PC-3 (cell line): ENCODE results near the gene CGNL1.

ENCODE experiments used
- EZH2 ChIP-seq: fragments of 300-600 bp; sonication (generic); IDR thresholded peaks from one replicate; pipeline ENCODE4 v1.6.1; 2017; ENCODE audit warnings: antibody characterized with exemption, mild to moderate bottlenecking, low read length; ENCODE audit not compliant: unreplicated experiment
- TF ChIP-seq, protein P1 (sequence below): fragments of 300-600 bp; sonication (generic); conservative IDR thresholded peaks from 2 replicates; pipeline ENCODE4 v1.5.1; 2017; ENCODE audit warnings: antibody characterized with exemption, low read depth, mild to moderate bottlenecking, low read length

DNA sequence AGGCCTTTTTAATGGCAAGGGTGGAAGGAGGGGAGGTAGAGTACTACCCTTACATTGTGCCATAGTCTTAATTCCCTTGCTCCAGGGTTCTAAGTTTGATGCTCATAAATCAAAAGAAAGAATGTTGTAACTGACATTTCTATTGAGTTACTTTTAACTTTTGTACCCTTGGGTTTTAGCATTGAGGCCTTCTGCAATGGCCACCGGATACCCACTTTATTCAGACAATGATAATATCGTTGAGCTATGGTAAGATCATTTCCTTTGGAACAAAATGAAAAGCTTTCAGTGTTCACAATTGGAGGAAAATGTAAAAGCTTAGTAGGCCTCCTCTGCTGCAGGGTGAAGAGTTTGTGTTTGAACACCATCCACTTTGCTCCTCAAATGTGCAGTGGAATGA lies 16.8 kb downstream of the CGNL1 start:
- TF ChIP-seq, protein P1, sequence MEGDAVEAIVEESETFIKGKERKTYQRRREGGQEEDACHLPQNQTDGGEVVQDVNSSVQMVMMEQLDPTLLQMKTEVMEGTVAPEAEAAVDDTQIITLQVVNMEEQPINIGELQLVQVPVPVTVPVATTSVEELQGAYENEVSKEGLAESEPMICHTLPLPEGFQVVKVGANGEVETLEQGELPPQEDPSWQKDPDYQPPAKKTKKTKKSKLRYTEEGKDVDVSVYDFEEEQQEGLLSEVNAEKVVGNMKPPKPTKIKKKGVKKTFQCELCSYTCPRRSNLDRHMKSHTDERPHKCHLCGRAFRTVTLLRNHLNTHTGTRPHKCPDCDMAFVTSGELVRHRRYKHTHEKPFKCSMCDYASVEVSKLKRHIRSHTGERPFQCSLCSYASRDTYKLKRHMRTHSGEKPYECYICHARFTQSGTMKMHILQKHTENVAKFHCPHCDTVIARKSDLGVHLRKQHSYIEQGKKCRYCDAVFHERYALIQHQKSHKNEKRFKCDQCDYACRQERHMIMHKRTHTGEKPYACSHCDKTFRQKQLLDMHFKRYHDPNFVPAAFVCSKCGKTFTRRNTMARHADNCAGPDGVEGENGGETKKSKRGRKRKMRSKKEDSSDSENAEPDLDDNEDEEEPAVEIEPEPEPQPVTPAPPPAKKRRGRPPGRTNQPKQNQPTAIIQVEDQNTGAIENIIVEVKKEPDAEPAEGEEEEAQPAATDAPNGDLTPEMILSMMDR, result no peak
- no peak for TF ChIP-seq EZH2
